ENCODE measurements around the gene RPGRIP1.
"Not testable (repeated sequence)": the region's sequence is repeated elsewhere in the genome, so short reads cannot be mapped to it uniquely, and the experiment has no call there.

RPGRIP1 gene

DNA sequence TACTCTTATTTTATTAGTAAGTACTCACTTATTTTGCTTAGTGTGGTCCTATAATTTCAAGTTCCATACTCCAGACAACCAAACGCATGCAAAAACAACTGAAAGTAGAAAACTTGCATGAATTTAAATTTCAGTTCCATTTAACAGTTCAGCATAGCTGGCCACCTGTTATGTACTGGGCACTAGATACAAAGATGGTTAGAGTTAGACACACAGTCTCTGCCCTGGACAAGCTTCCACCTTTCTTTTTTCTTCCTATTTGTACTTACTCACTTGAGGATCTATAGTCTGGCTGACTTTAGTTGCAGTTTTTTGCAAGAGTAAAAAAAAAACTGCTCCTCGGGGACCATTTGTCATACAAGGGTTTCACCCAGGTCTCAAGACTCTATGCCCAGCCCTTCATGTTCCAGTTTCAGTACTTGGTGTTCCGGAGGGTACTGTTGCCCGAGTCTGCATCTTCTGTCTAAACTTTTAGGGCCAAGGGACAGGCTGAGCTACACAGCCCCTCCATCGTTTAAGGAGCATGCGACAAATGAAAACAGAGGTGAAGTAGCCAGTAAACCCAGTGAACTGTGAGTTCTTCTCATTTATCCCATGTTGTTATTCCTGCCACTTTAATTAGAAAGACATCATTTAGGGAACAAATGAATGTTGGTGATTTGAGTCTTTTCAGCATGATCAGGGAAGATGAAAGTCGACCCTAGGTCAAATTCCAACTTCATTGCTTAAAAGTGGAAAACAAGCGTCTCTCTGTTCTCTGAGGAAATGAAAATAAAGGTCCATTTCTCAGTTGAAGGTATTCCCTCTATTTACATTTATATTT lies 22.3 kb downstream of the RPGRIP1 start:
- no peak for DNase-seq

- not testable (repeated sequence) for DNase-seq
These were observed 22.9 kb downstream of the RPGRIP1 start for GRCh38 chr14:21302836-21303140.

GRCh38 chr14:21307637-21308036 lies 27.8 kb downstream of the RPGRIP1 start:
- no peak for DNase-seq

GRCh38 chr14:21308132-21308478 lies 28.2 kb downstream of the RPGRIP1 start:
- DNase-seq, result no peak

DNA sequence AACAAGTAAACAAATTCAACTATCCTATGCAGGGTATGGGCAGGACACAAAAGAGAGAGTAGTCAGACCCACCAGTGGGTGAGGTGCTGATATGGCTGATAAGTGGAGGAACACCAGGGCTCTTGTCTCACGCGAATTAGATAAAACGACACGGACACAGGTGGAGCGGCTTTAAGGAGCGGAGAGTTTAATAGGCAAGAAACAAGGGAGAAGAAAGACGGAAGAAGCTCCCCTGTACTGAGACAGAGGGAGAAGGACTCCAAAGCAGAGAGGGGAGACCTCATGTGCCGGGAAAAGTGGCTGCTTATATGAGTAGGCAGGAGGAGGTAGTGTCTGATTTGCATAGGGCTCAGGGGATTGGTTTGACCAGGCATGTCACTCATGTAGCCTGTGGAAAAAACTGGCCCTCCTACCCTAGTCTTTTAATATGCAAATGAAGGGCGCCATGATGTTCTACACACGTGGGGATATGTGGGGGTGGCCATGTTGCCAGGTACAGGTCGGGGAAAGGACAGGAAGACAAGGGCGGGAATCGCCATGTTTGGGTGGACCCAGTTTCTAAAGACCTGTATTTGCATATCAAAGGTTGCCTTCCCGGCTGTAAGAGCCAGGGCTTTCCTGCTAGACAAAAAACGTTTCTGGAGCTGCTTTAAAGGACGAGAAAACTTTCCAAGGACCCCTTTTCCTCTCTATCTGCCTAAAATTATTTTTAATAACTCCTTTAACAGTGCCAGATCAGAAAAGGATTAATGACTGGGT lies 28.8 kb downstream of the RPGRIP1 start:
- peak; percentile 40 for DNase-seq

DNA sequence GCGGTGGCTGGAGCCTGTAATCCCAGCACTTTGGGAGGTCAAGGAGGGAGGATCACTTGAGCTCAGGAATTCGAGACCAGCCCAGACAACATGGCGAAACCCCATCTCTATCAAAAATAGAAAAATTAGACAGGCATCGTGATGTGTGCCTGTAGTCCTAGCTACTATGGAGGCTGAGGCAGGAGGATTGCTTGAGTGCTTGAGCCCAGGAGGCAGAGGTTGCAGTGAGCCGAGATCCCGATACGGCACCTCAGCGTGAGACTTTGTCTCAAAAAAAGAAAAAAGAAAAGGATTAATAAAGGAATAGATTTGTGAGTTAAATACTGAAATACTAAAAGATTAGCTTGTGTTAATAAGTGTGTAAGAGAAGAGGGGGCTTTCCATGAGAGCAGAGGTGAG lies 29.4 kb downstream of the RPGRIP1 start:
- no peak for DNase-seq

GRCh38 chr14:21309956-21310355 lies 30.1 kb downstream of the RPGRIP1 start:
- DNase-seq, result no peak

GRCh38 chr14:21311614-21312013 lies 31.7 kb downstream of the RPGRIP1 start:
- DNase-seq, result no peak

DNA sequence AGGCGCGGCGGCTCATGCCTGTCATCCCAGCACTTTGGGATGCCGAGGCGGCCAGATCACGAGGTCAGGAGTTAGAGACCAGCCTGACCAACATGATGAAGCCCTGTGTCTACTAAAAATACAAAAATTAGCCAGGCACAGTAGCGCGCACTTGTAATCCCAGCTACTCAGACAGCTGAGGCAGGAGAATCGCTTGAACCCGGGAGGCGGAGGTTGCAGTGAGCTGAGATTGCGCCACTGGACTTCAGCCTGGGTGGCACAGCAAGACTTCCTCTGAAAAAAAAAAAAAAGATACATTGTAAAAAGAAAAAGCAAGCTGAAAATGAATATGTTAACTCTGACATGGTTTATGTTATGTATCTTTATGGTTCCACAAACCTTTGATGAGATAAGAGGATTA lies 33.6 kb downstream of the RPGRIP1 start:
- no peak for DNase-seq

DNA sequence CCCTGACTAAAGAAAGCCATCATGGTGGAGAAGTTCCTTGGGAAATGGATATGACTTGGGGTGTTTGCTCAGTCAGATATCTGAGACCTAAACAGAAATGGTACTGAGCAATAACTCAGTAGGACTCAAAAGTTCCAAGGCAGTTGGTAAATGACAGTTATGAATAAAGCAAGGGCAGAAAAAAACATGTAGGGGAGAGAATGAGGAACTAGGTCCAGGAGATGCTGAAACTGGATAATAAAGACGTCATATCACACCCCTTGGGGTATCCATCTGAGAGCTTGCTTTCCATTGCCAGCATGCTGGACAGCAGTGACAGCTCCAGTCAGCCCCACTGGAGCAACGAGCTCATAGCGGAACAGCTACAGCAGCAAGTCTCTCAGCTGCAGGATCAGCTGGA lies 37.5 kb downstream of the RPGRIP1 start:
- DNase-seq, result no peak

DNA sequence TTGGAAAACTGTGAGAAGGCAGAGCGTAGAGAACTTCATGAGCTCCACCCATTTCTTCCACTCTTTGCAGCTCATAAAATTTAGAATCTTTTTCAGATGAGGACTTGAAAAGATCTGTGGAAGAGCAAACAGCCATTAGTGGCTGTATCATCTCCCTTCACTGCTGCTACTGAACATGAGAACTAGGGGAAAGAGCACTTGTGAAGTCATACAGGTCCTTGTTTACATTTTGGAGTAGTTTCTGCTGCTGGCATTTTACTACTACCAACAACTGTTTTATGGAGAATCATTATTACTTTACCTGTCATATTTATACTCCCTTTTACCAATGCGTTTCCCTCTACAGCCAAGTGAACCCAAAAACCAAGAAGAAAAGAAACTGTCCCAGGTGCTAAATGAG lies 41.0 kb downstream of the RPGRIP1 start:
- DNase-seq, result no peak

GRCh38 chr14:21322716-21323115 lies 42.8 kb downstream of the RPGRIP1 start:
- DNase-seq, result no peak

DNA sequence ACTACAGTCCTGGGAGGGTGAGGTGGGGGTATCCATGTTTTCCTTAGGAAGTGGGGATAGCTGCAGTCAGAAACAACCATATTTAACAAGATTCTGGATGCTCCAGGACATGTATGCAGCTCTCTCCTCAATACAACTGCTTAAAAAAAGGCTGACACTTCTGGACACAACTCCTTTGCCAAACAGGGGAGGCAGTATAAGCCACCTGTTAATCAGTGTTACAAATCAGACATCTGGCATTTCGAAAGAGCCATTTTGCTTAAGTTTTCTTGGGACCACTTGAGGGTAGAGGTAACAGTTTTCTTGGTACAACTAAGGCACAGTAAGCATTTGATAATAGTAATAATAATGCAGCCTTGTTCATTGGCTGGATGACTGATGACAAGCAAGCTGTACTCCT lies 47.1 kb downstream of the RPGRIP1 start:
- DNase-seq, result no peak
